ENCODE data around the gene TNIP1.

The TNIP1 gene

DNA sequence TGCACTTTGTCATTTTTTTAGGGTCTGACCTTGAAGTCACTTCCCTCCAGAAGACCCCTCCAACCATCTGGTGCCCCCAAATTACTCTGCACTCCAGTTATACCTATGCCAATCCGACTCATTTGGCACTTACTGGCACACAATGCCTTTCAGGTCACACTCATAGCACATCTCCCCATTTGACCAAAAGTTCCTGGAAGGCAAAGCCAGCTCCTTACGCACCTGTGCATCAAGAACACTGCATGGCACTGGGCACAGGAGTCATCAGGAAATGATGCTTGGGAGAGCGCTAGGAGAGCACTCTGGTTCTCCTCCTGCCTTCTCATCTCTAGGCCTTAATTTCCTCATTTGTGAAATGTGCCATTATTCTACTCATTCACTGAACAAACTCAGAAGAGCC is 2.9 kb downstream of the TNIP1 start:
- H3K36me3 ChIP-seq (ENCODE audit: control insufficient read depth, insufficient read depth, low read length), result no peaks in the 10 kb centered on the region
- peaks cover 10% of the 10 kb centered on the region for H3K4me1 ChIP-seq (ENCODE audit: control insufficient read depth, insufficient read depth, low read length)
- no peak overlapping the region for H3K9ac ChIP-seq (ENCODE audit: low read length)
- H3K27ac ChIP-seq (ENCODE audit: low read depth, low read length), result no peak overlapping the region
- no peaks in the 10 kb centered on the region for H3K27me3 ChIP-seq (ENCODE audit: control insufficient read depth, insufficient read depth, low read length)
- no peak overlapping the region for H3K4me3 ChIP-seq (ENCODE audit: low read length)

DNA sequence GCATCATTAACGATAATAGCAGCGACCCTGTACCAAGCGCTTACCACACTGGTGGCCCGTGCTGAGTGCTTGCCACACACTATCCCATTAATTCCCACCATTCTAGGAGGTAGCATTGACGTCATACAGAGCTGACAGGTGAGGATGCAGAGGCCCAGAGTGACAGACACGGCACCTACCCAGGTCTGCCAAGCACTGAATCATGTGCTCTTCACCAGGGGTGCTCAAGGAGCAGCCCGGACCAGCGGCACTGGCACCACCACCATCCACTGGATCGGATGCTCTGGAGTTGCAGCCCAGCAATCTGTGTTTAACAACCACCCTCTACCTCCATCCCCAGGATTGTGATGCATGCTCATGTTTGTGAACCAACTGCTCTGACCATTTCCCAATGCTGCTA is 3.4 kb downstream of the TNIP1 start:
- no peaks in the 10 kb centered on the region for H3K36me3 ChIP-seq (ENCODE audit: control insufficient read depth, insufficient read depth, low read length)
- no peak overlapping the region for H3K4me3 ChIP-seq (ENCODE audit: low read length)
- no peak overlapping the region for H3K9ac ChIP-seq (ENCODE audit: low read length)
- H3K27ac ChIP-seq (ENCODE audit: low read depth, low read length), result no peak overlapping the region
- peaks cover 10% of the 10 kb centered on the region for H3K4me1 ChIP-seq (ENCODE audit: control insufficient read depth, insufficient read depth, low read length)
- H3K27me3 ChIP-seq (ENCODE audit: control insufficient read depth, insufficient read depth, low read length), result no peaks in the 10 kb centered on the region

DNA sequence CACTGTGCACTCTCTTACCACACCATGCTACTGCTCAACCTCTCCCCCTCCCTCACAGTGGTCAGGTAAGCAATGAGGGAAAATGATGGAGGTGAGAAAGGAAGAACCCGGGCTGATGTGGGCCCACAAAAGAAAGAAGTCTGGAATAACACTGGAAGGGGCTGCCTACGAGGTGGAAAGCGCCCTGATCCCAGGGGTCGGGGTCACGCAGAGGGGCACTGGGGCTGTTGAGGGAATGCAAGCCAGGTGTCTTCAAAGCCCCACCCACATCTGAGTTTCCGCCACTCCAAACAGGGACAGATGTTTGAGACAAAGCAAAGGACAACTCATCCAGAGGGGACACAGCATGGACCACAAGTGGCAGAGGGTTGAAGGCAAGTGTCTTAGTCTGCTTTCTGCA is 4.2 kb downstream of the TNIP1 start:
- H3K9ac ChIP-seq (ENCODE audit: low read length), result no peak overlapping the region
- no peak overlapping the region for H3K27ac ChIP-seq (ENCODE audit: low read depth, low read length)
- no peaks in the 10 kb centered on the region for H3K27me3 ChIP-seq (ENCODE audit: control insufficient read depth, insufficient read depth, low read length)
- peaks cover 6% of the 10 kb centered on the region for H3K4me1 ChIP-seq (ENCODE audit: control insufficient read depth, insufficient read depth, low read length)
- H3K4me3 ChIP-seq (ENCODE audit: low read length), result no peak overlapping the region
- no peaks in the 10 kb centered on the region for H3K36me3 ChIP-seq (ENCODE audit: control insufficient read depth, insufficient read depth, low read length)

DNA sequence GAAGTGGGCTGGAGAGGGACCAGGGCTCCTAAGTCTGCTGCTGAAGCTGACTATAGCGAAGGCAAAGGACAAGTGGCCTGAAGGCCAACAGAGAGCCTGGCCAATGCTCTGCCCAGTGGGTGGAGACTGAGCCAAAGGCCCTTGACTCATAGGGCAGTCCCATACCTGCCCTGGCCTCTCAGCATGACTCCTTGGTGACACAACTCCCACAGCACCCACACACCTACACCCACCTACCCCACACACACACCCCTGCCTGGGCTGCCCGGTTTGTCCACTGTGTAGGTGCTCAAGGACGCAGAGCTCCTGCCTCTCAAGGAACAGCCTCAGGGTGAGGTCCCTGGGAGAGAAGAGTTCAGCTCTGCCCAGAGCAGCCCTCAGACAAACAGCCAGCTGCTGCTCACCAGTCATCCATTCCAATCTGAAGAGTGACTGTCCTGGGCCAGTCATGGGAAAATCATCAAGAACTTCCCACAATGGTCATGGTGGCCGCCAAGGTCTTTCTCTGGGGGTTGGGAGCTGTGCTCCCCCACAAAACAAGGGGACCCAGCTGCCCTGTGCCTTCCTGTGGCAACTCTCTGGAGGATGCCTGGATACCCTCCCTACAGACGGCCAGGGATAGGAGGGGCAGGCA is 5.0 kb downstream of the TNIP1 start:
- no peak overlapping the region for H3K27ac ChIP-seq (ENCODE audit: low read depth, low read length)

DNA sequence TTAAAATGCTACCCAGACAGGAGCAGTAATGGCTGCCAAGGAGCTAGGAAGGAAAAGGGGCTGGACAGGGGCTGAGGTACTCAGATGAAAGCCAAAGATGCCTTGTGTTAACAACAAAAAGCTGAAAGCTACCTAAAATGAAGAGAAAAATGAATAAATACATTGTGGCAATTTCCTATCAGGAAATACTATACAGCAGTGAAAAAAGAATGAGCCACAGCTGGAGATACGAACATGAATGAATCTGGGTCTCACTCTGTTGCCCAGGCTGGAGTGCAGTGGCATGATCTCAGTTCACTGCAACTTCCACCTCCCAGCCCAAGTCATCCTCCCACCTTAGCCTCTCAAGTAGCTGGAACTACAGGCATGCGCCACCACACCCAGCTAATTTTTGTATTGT is 6.3 kb downstream of the TNIP1 start:
- Histone ChIP-seq H3K27ac (ENCODE audit: low read depth, low read length) (no peak overlapping the region), H3K9ac (ENCODE audit: low read length) (no peak overlapping the region), H3K36me3 (ENCODE audit: control insufficient read depth, insufficient read depth, low read length) (peaks cover 2% of the 10 kb centered on the region), H3K4me1 (ENCODE audit: control insufficient read depth, insufficient read depth, low read length) (peaks cover under 1% of the 10 kb centered on the region), H3K27me3 (ENCODE audit: control insufficient read depth, insufficient read depth, low read length) (no peaks in the 10 kb centered on the region), H3K4me3 (ENCODE audit: low read length) (no peak overlapping the region)

More for the DNA sequence above, 5.0 kb downstream of the TNIP1 start:
- Histone ChIP-seq H3K9ac (ENCODE audit: low read length) (no peak overlapping the region), H3K4me1 (ENCODE audit: control insufficient read depth, insufficient read depth, low read length) (peaks cover 5% of the 10 kb centered on the region), H3K4me3 (ENCODE audit: low read length) (no peak overlapping the region), H3K36me3 (ENCODE audit: control insufficient read depth, insufficient read depth, low read length) (peaks cover 2% of the 10 kb centered on the region), H3K27me3 (ENCODE audit: control insufficient read depth, insufficient read depth, low read length) (no peaks in the 10 kb centered on the region)

DNA sequence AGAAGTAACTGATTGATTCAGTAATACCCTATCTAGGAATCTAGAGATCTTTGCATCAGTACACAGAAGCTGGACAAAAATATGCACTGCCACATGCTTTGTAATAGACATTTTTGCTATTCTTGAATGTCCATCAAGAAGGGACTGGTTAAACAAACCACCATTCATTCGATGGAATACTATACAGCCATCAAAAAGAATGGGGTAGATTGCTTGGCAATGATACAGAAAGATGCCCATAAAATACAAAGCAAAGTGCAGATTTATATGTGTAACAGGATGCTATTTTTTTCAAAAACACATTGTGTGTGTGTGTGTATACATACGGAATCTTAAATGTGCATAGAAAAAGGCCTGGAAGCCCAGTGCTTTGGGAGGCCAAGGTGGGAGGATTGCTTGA is 7.6 kb downstream of the TNIP1 start:
- H3K4me1 ChIP-seq (ENCODE audit: control insufficient read depth, insufficient read depth, low read length), result peaks cover 10% of the 10 kb centered on the region

DNA sequence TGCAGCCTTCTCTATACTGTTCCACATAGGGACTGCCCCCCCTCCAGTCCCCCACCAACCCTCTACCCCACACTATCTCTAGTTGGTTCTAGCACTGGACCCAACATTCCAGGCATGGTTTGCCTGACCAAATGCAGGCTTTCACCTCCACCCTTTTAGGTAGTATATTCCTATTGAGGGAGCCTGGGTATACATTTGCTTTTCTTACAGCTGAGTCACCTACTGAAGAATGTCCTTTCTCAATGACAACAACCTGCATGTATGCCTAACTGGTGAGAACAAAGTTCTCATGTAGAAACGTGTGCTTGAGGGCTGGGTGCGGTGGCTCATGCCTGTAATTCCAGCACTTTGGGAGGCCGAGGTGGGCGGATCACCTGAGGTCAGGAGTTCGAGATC is 8.2 kb downstream of the TNIP1 start:
- no peaks in the 10 kb centered on the region for H3K27me3 ChIP-seq (ENCODE audit: control insufficient read depth, insufficient read depth, low read length)
- H3K4me3 ChIP-seq (ENCODE audit: low read length), result no peak overlapping the region
- peaks cover 2% of the 10 kb centered on the region for H3K36me3 ChIP-seq (ENCODE audit: control insufficient read depth, insufficient read depth, low read length)
- no peak overlapping the region for H3K9ac ChIP-seq (ENCODE audit: low read length)
- H3K27ac ChIP-seq (ENCODE audit: low read depth, low read length), result no peak overlapping the region
- peaks cover 12% of the 10 kb centered on the region for H3K4me1 ChIP-seq (ENCODE audit: control insufficient read depth, insufficient read depth, low read length)

More for the DNA sequence above, 7.6 kb downstream of the TNIP1 start:
- Histone ChIP-seq H3K9ac (ENCODE audit: low read length) (no peak overlapping the region), H3K27ac (ENCODE audit: low read depth, low read length) (no peak overlapping the region), H3K27me3 (ENCODE audit: control insufficient read depth, insufficient read depth, low read length) (no peaks in the 10 kb centered on the region), H3K36me3 (ENCODE audit: control insufficient read depth, insufficient read depth, low read length) (peaks cover 2% of the 10 kb centered on the region), H3K4me3 (ENCODE audit: low read length) (no peak overlapping the region)

DNA sequence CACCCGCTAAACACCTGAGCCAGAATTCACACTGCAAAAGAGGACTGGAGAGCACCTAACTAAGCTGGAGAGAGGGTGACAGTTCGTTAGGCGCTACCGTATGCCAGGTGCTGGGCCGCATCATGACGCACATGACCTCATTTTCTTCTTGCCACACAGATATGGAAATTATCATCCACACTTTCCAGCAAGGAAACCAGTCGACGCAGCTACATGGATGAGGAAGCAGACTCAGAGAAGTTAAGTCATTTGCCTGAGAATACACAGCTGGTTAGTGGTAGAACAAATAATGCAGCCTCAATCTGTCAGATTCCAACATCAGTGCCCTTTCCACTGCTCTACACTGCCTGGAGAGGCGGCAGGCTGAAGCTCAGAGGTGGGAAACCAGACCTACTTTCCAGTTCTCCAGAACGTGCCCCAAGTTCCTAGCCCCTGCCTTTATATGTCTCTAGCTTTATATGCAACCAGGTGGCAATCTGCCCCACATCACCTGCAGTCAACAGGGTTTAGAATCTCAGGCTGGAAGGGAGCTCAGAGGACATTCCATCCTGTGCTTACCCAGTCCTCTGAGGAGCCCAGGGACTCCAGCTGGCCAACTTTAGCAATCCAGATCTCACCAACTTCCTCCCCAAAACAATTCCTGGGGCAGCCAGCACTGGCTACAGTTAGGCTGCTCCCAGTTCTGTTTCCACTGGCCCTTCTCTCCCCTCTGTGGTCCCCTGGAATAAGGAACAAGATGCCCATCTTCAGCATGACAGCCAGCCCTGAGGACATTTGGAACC is 8.8 kb downstream of the TNIP1 start:
- H3K9ac ChIP-seq (ENCODE audit: low read length), result no peak overlapping the region

DNA sequence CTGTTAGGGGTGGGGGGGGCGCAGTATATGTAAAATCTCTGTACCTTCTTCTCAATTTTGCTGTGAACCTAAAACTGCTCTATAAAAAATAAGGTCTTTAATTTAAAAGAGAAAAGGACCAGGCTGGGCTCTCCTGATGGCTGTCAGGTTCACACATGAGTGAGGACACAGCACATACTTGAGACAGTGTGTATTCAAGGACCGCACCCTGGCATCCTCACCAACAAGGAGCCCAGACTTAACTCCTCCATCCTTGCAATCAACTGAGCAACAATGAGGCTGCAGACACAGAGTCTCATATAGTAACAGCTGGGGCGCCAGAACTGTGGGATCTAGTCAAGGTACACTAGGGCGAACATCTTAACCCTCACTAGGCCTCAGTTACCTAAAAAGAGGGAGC is 9.8 kb downstream of the TNIP1 start:
- H3K9ac ChIP-seq (ENCODE audit: low read length), result no peak overlapping the region
- H3K36me3 ChIP-seq (ENCODE audit: control insufficient read depth, insufficient read depth, low read length), result peaks cover 2% of the 10 kb centered on the region
- no peak overlapping the region for H3K4me3 ChIP-seq (ENCODE audit: low read length)
- peaks cover 12% of the 10 kb centered on the region for H3K4me1 ChIP-seq (ENCODE audit: control insufficient read depth, insufficient read depth, low read length)
- no peak overlapping the region for H3K27ac ChIP-seq (ENCODE audit: low read depth, low read length)
- H3K27me3 ChIP-seq (ENCODE audit: control insufficient read depth, insufficient read depth, low read length), result no peaks in the 10 kb centered on the region

More for the DNA sequence above, 8.8 kb downstream of the TNIP1 start:
- no peaks in the 10 kb centered on the region for H3K27me3 ChIP-seq (ENCODE audit: control insufficient read depth, insufficient read depth, low read length)
- H3K36me3 ChIP-seq (ENCODE audit: control insufficient read depth, insufficient read depth, low read length), result peaks cover 2% of the 10 kb centered on the region
- no peak overlapping the region for H3K4me3 ChIP-seq (ENCODE audit: low read length)
- H3K4me1 ChIP-seq (ENCODE audit: control insufficient read depth, insufficient read depth, low read length), result peaks cover 12% of the 10 kb centered on the region
- no peak overlapping the region for H3K27ac ChIP-seq (ENCODE audit: low read depth, low read length)

DNA sequence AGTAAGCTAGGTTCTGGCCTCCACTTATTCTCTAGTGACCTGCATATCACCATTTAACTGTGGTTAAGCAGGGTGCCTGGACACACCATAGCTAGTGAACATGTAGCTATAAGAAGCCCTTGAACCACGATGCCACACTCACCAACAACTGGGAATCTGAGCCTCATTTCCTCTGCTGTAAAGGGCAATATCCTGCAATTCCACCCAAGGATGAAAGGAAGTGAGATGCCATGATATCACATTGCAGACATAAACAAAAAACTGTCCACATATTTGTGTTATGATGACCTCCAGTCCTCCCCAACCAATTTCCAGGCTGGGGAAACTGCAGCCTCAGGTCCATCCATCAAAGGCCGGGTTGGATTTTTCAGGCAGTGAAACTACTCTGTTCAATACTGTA is 10.4 kb downstream of the TNIP1 start:
- Histone ChIP-seq H3K36me3 (ENCODE audit: control insufficient read depth, insufficient read depth, low read length) (peaks cover 2% of the 10 kb centered on the region), H3K27me3 (ENCODE audit: control insufficient read depth, insufficient read depth, low read length) (no peaks in the 10 kb centered on the region), H3K4me3 (ENCODE audit: low read length) (no peak overlapping the region), H3K27ac (ENCODE audit: low read depth, low read length) (no peak overlapping the region), H3K9ac (ENCODE audit: low read length) (no peak overlapping the region), H3K4me1 (ENCODE audit: control insufficient read depth, insufficient read depth, low read length) (peaks cover 12% of the 10 kb centered on the region)

DNA sequence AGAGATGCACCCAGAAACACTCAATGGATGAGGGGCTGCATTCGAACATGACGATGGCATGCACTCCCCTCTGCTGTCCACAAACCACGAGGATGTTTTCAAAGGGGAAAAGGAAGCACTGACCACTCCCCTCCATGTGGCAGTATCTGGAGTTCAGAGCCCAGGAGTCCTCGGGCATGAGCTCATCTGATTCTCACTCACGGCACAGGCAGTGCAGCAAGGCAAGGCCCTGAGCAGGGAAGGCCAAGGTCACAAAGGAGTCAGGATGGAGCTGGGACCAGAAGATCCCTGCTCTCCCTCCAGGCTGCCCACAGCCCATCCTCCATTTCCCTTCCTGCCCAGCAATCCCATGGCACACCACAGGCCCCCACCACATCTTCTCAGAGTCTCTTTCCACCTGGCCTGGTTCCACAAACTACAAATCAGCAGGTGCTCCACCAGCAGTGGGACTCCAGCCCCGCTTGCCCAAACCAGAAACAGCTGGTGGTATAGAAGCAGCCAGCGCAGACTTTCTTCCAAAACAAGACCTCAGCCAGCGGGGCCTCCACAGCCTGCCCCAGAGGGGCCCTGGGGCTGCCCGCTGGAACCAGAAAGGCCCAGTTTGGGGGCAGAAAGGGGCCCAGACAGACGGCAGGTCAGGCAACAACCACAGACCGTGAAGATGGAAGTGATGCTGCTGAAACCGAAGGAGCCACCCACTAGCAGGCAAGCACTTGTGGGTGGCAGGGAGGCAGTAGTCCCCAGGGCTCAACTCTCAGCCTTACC is 12.2 kb downstream of the TNIP1 start:
- Histone ChIP-seq H3K27ac (ENCODE audit: low read depth, low read length) (peak overlapping the region; percentile 3), H3K4me3 (ENCODE audit: low read length) (no peak overlapping the region), H3K9ac (ENCODE audit: low read length) (no peak overlapping the region), H3K27me3 (ENCODE audit: control insufficient read depth, insufficient read depth, low read length) (no peaks in the 10 kb centered on the region), H3K4me1 (ENCODE audit: control insufficient read depth, insufficient read depth, low read length) (peaks cover 20% of the 10 kb centered on the region), H3K36me3 (ENCODE audit: control insufficient read depth, insufficient read depth, low read length) (peaks cover 4% of the 10 kb centered on the region)

DNA sequence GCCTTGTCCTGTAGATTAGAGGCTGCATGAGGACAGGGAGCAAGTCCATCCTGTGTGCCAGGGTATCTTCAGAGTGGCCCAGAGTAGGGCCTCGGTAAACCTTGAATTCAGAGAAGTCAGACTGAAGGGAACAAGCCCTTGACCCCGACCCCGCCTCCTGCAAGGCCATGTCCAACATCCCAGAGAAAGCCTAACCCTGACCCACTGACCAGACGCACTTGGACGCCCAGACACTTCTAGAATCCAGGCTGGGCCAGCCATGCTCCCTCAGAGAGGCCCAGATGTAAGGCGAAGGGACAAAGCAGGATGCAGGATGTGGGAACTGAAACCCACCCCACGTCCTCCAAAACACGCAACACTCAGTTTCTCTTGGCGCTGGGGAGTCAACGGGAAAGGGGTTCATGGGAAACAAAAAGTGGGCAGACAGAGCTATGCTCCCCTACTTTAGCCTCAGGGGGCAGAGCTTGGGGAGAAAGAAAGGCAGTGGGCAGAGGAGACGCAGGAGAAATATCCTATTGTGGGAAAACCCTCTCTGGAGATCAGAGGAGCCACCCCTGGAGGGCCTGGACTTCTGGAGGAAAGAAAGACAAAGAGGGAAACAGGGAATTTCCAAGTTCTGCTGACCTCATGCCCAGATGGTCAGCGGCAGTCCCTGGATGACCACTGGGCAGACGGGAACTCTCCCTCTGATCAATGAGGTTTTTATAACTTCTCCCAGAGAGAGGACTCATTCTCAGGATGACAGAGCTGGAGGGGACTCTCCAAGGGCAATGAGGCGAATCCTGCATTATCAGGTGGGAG is 13.0 kb downstream of the TNIP1 start:
- peak overlapping the region; percentile 3 for H3K27ac ChIP-seq (ENCODE audit: low read depth, low read length)
- peaks cover 28% of the 10 kb centered on the region for H3K4me1 ChIP-seq (ENCODE audit: control insufficient read depth, insufficient read depth, low read length)
- H3K4me3 ChIP-seq (ENCODE audit: low read length), result no peak overlapping the region
- H3K36me3 ChIP-seq (ENCODE audit: control insufficient read depth, insufficient read depth, low read length), result peaks cover 8% of the 10 kb centered on the region
- H3K9ac ChIP-seq (ENCODE audit: low read length), result no peak overlapping the region
- no peaks in the 10 kb centered on the region for H3K27me3 ChIP-seq (ENCODE audit: control insufficient read depth, insufficient read depth, low read length)

All from rectal smooth muscle tissue (tissue), 1 donor.